Vagina (tissue), 2 donors: ENCODE measurements around the gene LRRC4B.

Source experiments
- POLR2A ChIP-seq, 2 donors: fragments of 450-650 bp; IDR thresholded peaks; one replicate each; pipeline ENCODE4 v1.6.1; 2017; ENCODE audit warnings: antibody characterized with exemption in 2 of 2, mild to moderate bottlenecking in 2 of 2, moderate library complexity in 2 of 2
- POLR2AphosphoS5 ChIP-seq, 2 donors: sonication (generic); formaldehyde crosslinking; IDR thresholded peaks; one replicate each; pipeline ENCODE4 v1.9.0; 2017; ENCODE audit warnings: antibody characterized with exemption in 2 of 2, mild to moderate bottlenecking in 2 of 2, low read depth in 1 of 2; ENCODE audit not compliant: insufficient read depth in 1 of 2
- TF ChIP-seq, protein P1 (sequence below), 3 experiments: fragments of 450-650 bp in 2 of 3; fragments of 200-600 bp in 1 of 3; sonication (generic) in 1 of 3; IDR thresholded peaks; one replicate each; pipeline ENCODE4 v1.5.1; 2017 to 2019; ENCODE audit warnings: antibody characterized with exemption in 3 of 3, mild to moderate bottlenecking in 2 of 3, moderate library complexity in 2 of 3

DNA sequence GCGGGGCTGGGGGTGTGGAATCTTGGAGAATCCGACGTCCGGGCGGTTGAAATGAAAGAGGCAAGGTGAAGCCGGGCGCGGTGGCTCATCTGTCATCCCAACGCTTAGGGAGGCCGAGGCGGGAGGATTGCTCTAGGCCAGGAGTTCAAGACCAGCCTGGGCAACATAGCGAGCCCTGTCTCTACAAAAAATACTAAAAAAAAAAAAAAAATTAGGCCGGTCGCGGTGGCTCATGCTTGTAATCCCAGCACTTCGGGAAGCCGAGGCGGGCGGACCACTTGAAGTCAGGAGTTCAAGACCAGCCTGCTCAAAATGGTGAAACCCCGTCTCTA lies 91.4 kb downstream of the LRRC4B start:
- TF ChIP-seq, protein P1, sequence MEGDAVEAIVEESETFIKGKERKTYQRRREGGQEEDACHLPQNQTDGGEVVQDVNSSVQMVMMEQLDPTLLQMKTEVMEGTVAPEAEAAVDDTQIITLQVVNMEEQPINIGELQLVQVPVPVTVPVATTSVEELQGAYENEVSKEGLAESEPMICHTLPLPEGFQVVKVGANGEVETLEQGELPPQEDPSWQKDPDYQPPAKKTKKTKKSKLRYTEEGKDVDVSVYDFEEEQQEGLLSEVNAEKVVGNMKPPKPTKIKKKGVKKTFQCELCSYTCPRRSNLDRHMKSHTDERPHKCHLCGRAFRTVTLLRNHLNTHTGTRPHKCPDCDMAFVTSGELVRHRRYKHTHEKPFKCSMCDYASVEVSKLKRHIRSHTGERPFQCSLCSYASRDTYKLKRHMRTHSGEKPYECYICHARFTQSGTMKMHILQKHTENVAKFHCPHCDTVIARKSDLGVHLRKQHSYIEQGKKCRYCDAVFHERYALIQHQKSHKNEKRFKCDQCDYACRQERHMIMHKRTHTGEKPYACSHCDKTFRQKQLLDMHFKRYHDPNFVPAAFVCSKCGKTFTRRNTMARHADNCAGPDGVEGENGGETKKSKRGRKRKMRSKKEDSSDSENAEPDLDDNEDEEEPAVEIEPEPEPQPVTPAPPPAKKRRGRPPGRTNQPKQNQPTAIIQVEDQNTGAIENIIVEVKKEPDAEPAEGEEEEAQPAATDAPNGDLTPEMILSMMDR (IDR thresholded peaks at IDR 0.05) = no peak
- no peak for TF ChIP-seq POLR2A (IDR thresholded peaks at IDR 0.05)
- no peak for TF ChIP-seq POLR2AphosphoS5 (IDR thresholded peaks at IDR 0.05; ENCODE audit: insufficient read depth in 1 of 2, low read depth in 1 of 2)
